CD4-positive, alpha-beta T cell treated with Interleukin-4 for 4 hours (primary cell): Measurements from ENCODE around the gene MTA1.
A peak's percentile ranks its signal among the peaks of the same experiment; 100 is the strongest.

ENCODE experiments used
- DNase-seq: peaks from one replicate; pipeline ENCODE4 v3.0.0-alpha.2; 2020

MTA1 gene

GRCh38 chr14:105467249-105467941 is 47.8 kb downstream of the MTA1 start:
- no peak for DNase-seq

GRCh38 chr14:105467942-105468471 is 48.4 kb downstream of the MTA1 start:
- no peak for DNase-seq

GRCh38 chr14:105468621-105469241 is 49.1 kb downstream of the MTA1 start:
- no peak for DNase-seq

GRCh38 chr14:105469456-105470349 is 50.1 kb downstream of the MTA1 start:
- DNase-seq: no peak

- no peak for DNase-seq
Observed at GRCh38 chr14:105470350-105471296, 51.0 kb downstream of the MTA1 start.

GRCh38 chr14:105471297-105471821 is 51.7 kb downstream of the MTA1 start:
- no peak for DNase-seq

GRCh38 chr14:105471823-105472485 is 52.3 kb downstream of the MTA1 start:
- DNase-seq: no peak

- no peak for DNase-seq
Observed at GRCh38 chr14:105472486-105472991, 52.9 kb downstream of the MTA1 start.

- no peak for DNase-seq
Observed at GRCh38 chr14:105473033-105473676, 53.5 kb downstream of the MTA1 start.

GRCh38 chr14:105473677-105474482 is 54.3 kb downstream of the MTA1 start:
- peak; percentile 90 for DNase-seq

GRCh38 chr14:105474483-105475268 is 55.0 kb downstream of the MTA1 start, which contains the start of gene CRIP2:
CRIP2 (plus strand) TSS chr14:105474821; CDS start chr14:105474863, 42 bp downstream.
- DNase-seq: peak; percentile 66

- peak; percentile 30 for DNase-seq
Observed at GRCh38 chr14:105475269-105476096, 55.9 kb downstream of the MTA1 start.

GRCh38 chr14:105476097-105476830 is 56.6 kb downstream of the MTA1 start:
- DNase-seq: no peak

- no peak for DNase-seq
Observed at GRCh38 chr14:105476831-105477659, 57.4 kb downstream of the MTA1 start.

GRCh38 chr14:105477660-105478397 is 58.2 kb downstream of the MTA1 start:
- DNase-seq: peak; percentile 78
